ENCODE measurements around the gene TMBIM6.
"Not testable (repeated sequence)": the region's sequence is repeated elsewhere in the genome, so short reads cannot be mapped to it uniquely, and the experiment has no call there.

DNA sequence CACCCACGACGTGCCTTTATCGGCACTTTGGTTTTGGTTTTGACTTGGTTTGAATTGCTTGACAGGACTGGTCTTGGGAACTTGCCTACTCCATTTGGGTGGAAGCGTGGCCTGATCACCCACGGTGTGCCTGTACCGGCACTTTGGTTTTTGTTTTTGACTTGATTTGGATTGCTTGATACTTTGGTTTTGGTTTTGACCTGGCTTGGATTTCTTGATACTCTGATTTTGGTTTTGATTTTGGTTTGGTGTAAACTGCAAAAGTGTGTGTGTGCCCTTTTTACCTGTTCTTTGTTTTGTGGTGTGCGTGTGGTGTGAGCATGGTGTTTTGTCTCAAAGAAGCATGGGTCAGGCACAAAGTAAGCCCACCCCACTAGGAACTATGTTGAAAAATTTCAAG is 6.5 kb upstream of the TMBIM6 start:
- TF ChIP-seq, protein P1, sequence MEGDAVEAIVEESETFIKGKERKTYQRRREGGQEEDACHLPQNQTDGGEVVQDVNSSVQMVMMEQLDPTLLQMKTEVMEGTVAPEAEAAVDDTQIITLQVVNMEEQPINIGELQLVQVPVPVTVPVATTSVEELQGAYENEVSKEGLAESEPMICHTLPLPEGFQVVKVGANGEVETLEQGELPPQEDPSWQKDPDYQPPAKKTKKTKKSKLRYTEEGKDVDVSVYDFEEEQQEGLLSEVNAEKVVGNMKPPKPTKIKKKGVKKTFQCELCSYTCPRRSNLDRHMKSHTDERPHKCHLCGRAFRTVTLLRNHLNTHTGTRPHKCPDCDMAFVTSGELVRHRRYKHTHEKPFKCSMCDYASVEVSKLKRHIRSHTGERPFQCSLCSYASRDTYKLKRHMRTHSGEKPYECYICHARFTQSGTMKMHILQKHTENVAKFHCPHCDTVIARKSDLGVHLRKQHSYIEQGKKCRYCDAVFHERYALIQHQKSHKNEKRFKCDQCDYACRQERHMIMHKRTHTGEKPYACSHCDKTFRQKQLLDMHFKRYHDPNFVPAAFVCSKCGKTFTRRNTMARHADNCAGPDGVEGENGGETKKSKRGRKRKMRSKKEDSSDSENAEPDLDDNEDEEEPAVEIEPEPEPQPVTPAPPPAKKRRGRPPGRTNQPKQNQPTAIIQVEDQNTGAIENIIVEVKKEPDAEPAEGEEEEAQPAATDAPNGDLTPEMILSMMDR (IDR thresholded peaks at IDR 0.05): not testable (repeated sequence)
- not testable (repeated sequence) for TF ChIP-seq POLR2AphosphoS5 (IDR thresholded peaks at IDR 0.05)

All from stomach (tissue), 4 donors.